Liver (tissue), 9 donors: ENCODE results near the gene TBC1D4. TPM values are rescaled to one million over a fixed set of nuclear protein-coding genes. Genes with fewer than 3 reads are reported as not detected.

ENCODE experiments used
- DNase-seq: peaks from one replicate; pipeline ENCODE4 v3.0.0-alpha.2; 2017; ENCODE audit warnings: low spot score
- H3K27ac ChIP-seq, 2 donors: one replicate each; pipeline ENCODE4 v1.7.0; 2013; ENCODE audit warnings: inconsistent platforms in 2 of 2, low read length in 2 of 2, control low read depth in 1 of 2, low read depth in 1 of 2, mild to moderate bottlenecking in 1 of 2
- H3K27me3 ChIP-seq, 4 donors: one replicate each; pipeline versions ENCODE4 v1.6.1 to v1.7.0; 2013; ENCODE audit warnings: low read length in 3 of 4, inconsistent platforms in 1 of 4, mild to moderate bottlenecking in 1 of 4, moderate library complexity in 1 of 4; ENCODE audit not compliant: control insufficient read depth in 4 of 4, insufficient read depth in 4 of 4
- H3K36me3 ChIP-seq, 4 donors: one replicate each; pipeline versions ENCODE4 v1.6.1 to v1.7.0; 2013; ENCODE audit warnings: low read length in 3 of 4, mild to moderate bottlenecking in 3 of 4, low read depth in 1 of 4, moderate library complexity in 1 of 4; ENCODE audit not compliant: control insufficient read depth in 4 of 4, insufficient read depth in 3 of 4
- H3K4me1 ChIP-seq, 4 donors: one replicate each; pipeline versions ENCODE4 v1.6.1 to v1.7.0; 2013; ENCODE audit warnings: low read length in 3 of 4, mild to moderate bottlenecking in 3 of 4, moderate library complexity in 1 of 4; ENCODE audit not compliant: control insufficient read depth in 4 of 4, insufficient read depth in 4 of 4
- H3K4me3 ChIP-seq, 3 donors: one replicate each; pipeline versions ENCODE4 v1.6.1 to v1.7.0; 2013; ENCODE audit warnings: low read length in 3 of 3, control low read depth in 1 of 3, low read depth in 1 of 3, mild to moderate bottlenecking in 1 of 3
- H3K9ac ChIP-seq, 2 donors: one replicate each; pipeline ENCODE4 v1.7.0; 2013; ENCODE audit warnings: low read length in 2 of 2, mild to moderate bottlenecking in 2 of 2, moderate library complexity in 2 of 2, control low read depth in 1 of 2, low read depth in 1 of 2
- H3K9me3 ChIP-seq, 4 donors: one replicate each; pipeline versions ENCODE4 v1.6.1 to v1.7.0; 2013; ENCODE audit warnings: low read length in 3 of 4; ENCODE audit not compliant: control insufficient read depth in 4 of 4
- ATF3 ChIP-seq: IDR thresholded peaks from 2 replicates; pipeline ENCODE4 v1.6.1; 2016; ENCODE audit warnings: antibody characterized with exemption
- CTCF ChIP-seq: fragments of 150-350 bp; IDR thresholded peaks from 2 replicates; pipeline ENCODE4 v1.5.1; 2017; ENCODE audit warnings: improper control_type of control experiment, low read depth, low read length; ENCODE audit not compliant: missing input control
- EGR1 ChIP-seq, 2 donors: IDR thresholded peaks; 2 replicates each; pipeline ENCODE4 v1.6.1; 2016 to 2018; ENCODE audit warnings: antibody characterized with exemption in 2 of 2, low read depth in 2 of 2
- FOXA1 ChIP-seq: IDR thresholded peaks from 2 replicates; pipeline ENCODE4 v1.6.1; 2016; ENCODE audit warnings: antibody characterized with exemption
- FOXA2 ChIP-seq: IDR thresholded peaks from 2 replicates; pipeline ENCODE4 v1.6.1; 2016; ENCODE audit warnings: antibody characterized with exemption
- GABPA ChIP-seq, 2 donors: IDR thresholded peaks in 1 of 2; conservative IDR thresholded peaks in 1 of 2; 2 replicates each; pipeline ENCODE4 v1.6.1; 2016; ENCODE audit warnings: antibody characterized with exemption in 2 of 2, mild to moderate bottlenecking in 1 of 2, moderate library complexity in 1 of 2
- HNF4A ChIP-seq, 2 donors: conservative IDR thresholded peaks; 2 replicates each; pipeline ENCODE4 v1.6.1; 2016; ENCODE audit warnings: antibody characterized with exemption in 2 of 2, mild to moderate bottlenecking in 2 of 2
- HNF4G ChIP-seq: IDR thresholded peaks from 2 replicates; pipeline ENCODE4 v1.6.1; 2016; ENCODE audit warnings: antibody characterized with exemption
- JUND ChIP-seq, 2 donors: IDR thresholded peaks; 2 replicates each; pipeline ENCODE4 v1.6.1; 2016; ENCODE audit warnings: antibody characterized with exemption in 2 of 2
- MAX ChIP-seq: IDR thresholded peaks from 2 replicates; pipeline ENCODE4 v1.6.1; 2016; ENCODE audit warnings: antibody characterized with exemption
- NR2F2 ChIP-seq: IDR thresholded peaks from 2 replicates; pipeline ENCODE4 v1.6.1; 2016; ENCODE audit warnings: antibody characterized with exemption
- RAD21 ChIP-seq, 2 donors: IDR thresholded peaks; 2 replicates each; pipeline ENCODE4 v1.6.1; 2016; ENCODE audit warnings: antibody characterized with exemption in 2 of 2, mild to moderate bottlenecking in 2 of 2
- REST ChIP-seq: IDR thresholded peaks from 2 replicates; pipeline ENCODE4 v1.6.1; 2016; ENCODE audit warnings: antibody characterized with exemption, mild to moderate bottlenecking
- RXRA ChIP-seq, 2 donors: IDR thresholded peaks; 2 replicates each; pipeline ENCODE4 v1.6.1; 2017 to 2018; ENCODE audit warnings: antibody characterized with exemption in 2 of 2, mild to moderate bottlenecking in 1 of 2
- SP1 ChIP-seq: IDR thresholded peaks from 2 replicates; pipeline ENCODE4 v1.6.1; 2018; ENCODE audit warnings: antibody characterized with exemption, mild to moderate bottlenecking
- TAF1 ChIP-seq: conservative IDR thresholded peaks from 2 replicates; pipeline ENCODE4 v1.6.1; 2016; ENCODE audit warnings: antibody characterized with exemption, mild to moderate bottlenecking
- YY1 ChIP-seq: IDR thresholded peaks from 2 replicates; pipeline ENCODE4 v1.6.1; 2016; ENCODE audit warnings: antibody characterized with exemption, mild to moderate bottlenecking
- WGBS: extraction: QIAGEN DNeasy Blood & Tissue Kit; methylation state at CpG from one replicate; pipeline ENCODE4 v1.1.7; 2013; 5-methylcytosine and 5-hydroxymethylcytosine counted together
- polyA plus RNA-seq, 2 donors: library from polyadenylated mRNA; stranded (reverse) in 1 of 2; unstranded in 1 of 2; fragments of 200-250 nt in 1 of 2; fragments of >200 nt in 1 of 2; fragmentation: Nextera tagmentation in 1 of 2; extraction: Ambion mirVana in 1 of 2; gene quantifications; one replicate each; pipeline versions ENCODE4 v1.2.1 to v1.2.3, GENCODE V29; 2013 to 2015
- total RNA-seq, 2 donors: library from RNA; depleted of rRNA; stranded (reverse); fragments of >200 nt; gene quantifications; one replicate each; pipeline ENCODE4 v1.2.3, GENCODE V29; 2014
- donor health status: healthy.
- donor health status: healthy.
- donor health status: healthy.
- donor health status: healthy.
- donor health status: healthy.

The TBC1D4 gene
- total and polyA plus RNA-seq, 4 donors: 2.3 to 11.1 (median 6.5) TPM

GRCh38 chr13:75421133-75421532 lies 60.8 kb downstream of the TBC1D4 start:
- no peaks in the 10 kb centered on the region for H3K36me3 ChIP-seq
- H3K27me3 ChIP-seq: no peaks in the 10 kb centered on the region
- no peak overlapping the region for H3K9ac ChIP-seq
- no peak overlapping the region for H3K4me3 ChIP-seq
- no peak for DNase-seq
- 97% methylated on average over 2 of the region's 2 CpGs for WGBS
- H3K9me3 ChIP-seq: no peaks in the 10 kb centered on the region
- H3K4me1 ChIP-seq: peaks cover 4 to 21% (median 10%) of the 10 kb centered on the region in 4 donors
- no peak for TF ChIP-seq FOXA2
- no peak for TF ChIP-seq JUND (IDR thresholded peaks at IDR 0.05)
- TF ChIP-seq EGR1 (IDR thresholded peaks at IDR 0.05; ENCODE audit: low read depth in 2 of 2): no peak
- TF ChIP-seq TAF1: no peak
- no peak for TF ChIP-seq NR2F2
- TF ChIP-seq ATF3: no peak
- no peak for TF ChIP-seq FOXA1
- TF ChIP-seq SP1: no peak
- TF ChIP-seq RXRA (IDR thresholded peaks at IDR 0.05): no peak
- TF ChIP-seq HNF4G: no peak
- TF ChIP-seq REST: no peak
- no peak for TF ChIP-seq RAD21 (IDR thresholded peaks at IDR 0.05)
- TF ChIP-seq GABPA (IDR thresholded peaks at IDR 0.05 in 1 of 2, conservative IDR thresholded peaks at IDR 0.05 in 1 of 2): no peak
- TF ChIP-seq YY1: no peak
- TF ChIP-seq MAX: no peak
- TF ChIP-seq HNF4A (conservative IDR thresholded peaks at IDR 0.05): no peak
- H3K27ac ChIP-seq: no peak overlapping the region

- 84% methylated on average over 7 of the region's 7 CpGs for WGBS
- no peak overlapping the region for H3K4me3 ChIP-seq
- H3K4me1 ChIP-seq: peaks cover 4 to 26% (median 15%) of the 10 kb centered on the region in 4 donors
- no peaks in the 10 kb centered on the region for H3K9me3 ChIP-seq
- no peak overlapping the region for H3K27ac ChIP-seq
- no peaks in the 10 kb centered on the region for H3K27me3 ChIP-seq
- no peak overlapping the region for H3K9ac ChIP-seq
- no peaks in the 10 kb centered on the region for H3K36me3 ChIP-seq
- no peak for DNase-seq
- no peak for TF ChIP-seq FOXA2
- no peak for TF ChIP-seq CTCF
- no peak for TF ChIP-seq EGR1 (IDR thresholded peaks at IDR 0.05; ENCODE audit: low read depth in 2 of 2)
- no peak for TF ChIP-seq TAF1
- no peak for TF ChIP-seq MAX
- TF ChIP-seq HNF4A (conservative IDR thresholded peaks at IDR 0.05): no peak
Observed at GRCh38 chr13:75419656-75420055, 62.3 kb downstream of the TBC1D4 start.
